Measurements from ENCODE around the gene AMZ1.

AMZ1 gene

DNA sequence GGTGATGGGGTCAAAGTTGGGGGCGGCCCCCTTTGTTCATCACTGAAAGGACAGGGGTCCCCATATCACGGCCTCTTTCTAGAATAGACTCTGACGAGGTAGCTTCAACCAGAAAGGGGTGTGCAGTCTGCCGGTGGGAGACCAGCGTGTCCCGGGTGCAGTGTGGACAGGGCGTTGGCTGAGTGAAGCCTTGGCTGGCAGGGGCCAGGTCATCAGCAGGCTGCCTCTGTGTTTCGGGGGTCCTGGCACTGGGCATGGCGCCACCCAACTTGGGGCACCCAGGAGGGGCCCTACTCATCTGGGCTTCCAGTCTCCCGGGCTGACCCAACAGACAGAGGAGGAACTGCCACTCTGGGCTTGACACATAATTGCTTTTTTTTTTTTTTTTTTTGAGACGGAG lies 3.5 kb upstream of the AMZ1 start:
- Histone ChIP-seq H3K4me2 (ENCODE audit: insufficient read depth, low read length) (no peak overlapping the region), H3K4me3 (ENCODE audit: low read depth in 1 of 2, low read length in 2 of 2) (no peak overlapping the region), H2AFZ (ENCODE audit: low read depth, low read length) (no peak overlapping the region), H3K9me3 (ENCODE audit: insufficient read depth, low read length, severe bottlenecking) (no peaks in the 10 kb centered on the region), H3K79me2 (ENCODE audit: insufficient read depth, low read length) (no peaks in the 10 kb centered on the region), H3K9ac (ENCODE audit: low read depth, low read length) (no peak overlapping the region), H3K27me3 (ENCODE audit: insufficient read depth, low read length, poor library complexity) (no peaks in the 10 kb centered on the region), H4K20me1 (ENCODE audit: insufficient read depth, low read length) (no peaks in the 10 kb centered on the region), H3K27ac (ENCODE audit: low read length) (no peak overlapping the region), H3K36me3 (ENCODE audit: insufficient read depth, low read length) (no peaks in the 10 kb centered on the region), H3K4me1 (ENCODE audit: insufficient read depth, low read length) (no peaks in the 10 kb centered on the region)
- DNase-seq (no peak), ATAC-seq (ENCODE audit: insufficient read depth, low read depth) (no peak)
- TF ChIP-seq EZH2 (IDR thresholded peaks at IDR 0.05; ENCODE audit: borderline replicate concordance, low read depth, low read length, severe bottlenecking) = no peak
- TF ChIP-seq, protein P1, sequence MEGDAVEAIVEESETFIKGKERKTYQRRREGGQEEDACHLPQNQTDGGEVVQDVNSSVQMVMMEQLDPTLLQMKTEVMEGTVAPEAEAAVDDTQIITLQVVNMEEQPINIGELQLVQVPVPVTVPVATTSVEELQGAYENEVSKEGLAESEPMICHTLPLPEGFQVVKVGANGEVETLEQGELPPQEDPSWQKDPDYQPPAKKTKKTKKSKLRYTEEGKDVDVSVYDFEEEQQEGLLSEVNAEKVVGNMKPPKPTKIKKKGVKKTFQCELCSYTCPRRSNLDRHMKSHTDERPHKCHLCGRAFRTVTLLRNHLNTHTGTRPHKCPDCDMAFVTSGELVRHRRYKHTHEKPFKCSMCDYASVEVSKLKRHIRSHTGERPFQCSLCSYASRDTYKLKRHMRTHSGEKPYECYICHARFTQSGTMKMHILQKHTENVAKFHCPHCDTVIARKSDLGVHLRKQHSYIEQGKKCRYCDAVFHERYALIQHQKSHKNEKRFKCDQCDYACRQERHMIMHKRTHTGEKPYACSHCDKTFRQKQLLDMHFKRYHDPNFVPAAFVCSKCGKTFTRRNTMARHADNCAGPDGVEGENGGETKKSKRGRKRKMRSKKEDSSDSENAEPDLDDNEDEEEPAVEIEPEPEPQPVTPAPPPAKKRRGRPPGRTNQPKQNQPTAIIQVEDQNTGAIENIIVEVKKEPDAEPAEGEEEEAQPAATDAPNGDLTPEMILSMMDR (IDR thresholded peaks at IDR 0.05; ENCODE audit: borderline replicate concordance, extremely low read depth, low read length, poor library complexity, severe bottlenecking) = no peak

DNA sequence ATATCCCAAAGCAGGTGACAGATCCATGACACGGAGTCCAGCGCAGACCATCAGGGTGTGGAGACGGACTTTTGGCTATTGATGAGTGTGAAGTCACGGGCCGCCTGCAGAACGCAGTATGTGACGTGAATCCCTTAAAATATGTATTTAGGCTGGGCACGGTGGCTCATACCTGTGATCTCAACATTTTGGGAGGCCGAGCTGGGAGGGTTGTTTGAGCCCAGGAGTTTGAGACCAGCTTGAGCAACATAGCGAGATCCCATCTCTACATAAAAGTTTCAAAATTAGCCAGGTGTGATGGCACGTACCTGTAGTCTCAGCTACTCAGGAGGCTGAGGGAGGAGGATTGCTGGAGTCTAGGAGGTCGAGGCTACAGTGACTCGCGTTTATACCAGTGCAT lies 1.9 kb upstream of the AMZ1 start:
- Histone ChIP-seq H3K4me1 (ENCODE audit: insufficient read depth, low read length) (no peaks in the 10 kb centered on the region), H3K27ac (ENCODE audit: low read length) (no peak overlapping the region), H3K4me3 (ENCODE audit: low read depth in 1 of 2, low read length in 2 of 2) (no peak overlapping the region), H3K36me3 (ENCODE audit: insufficient read depth, low read length) (no peaks in the 10 kb centered on the region), H4K20me1 (ENCODE audit: insufficient read depth, low read length) (no peaks in the 10 kb centered on the region), H3K79me2 (ENCODE audit: insufficient read depth, low read length) (no peaks in the 10 kb centered on the region), H3K27me3 (ENCODE audit: insufficient read depth, low read length, poor library complexity) (no peaks in the 10 kb centered on the region), H3K9me3 (ENCODE audit: insufficient read depth, low read length, severe bottlenecking) (no peaks in the 10 kb centered on the region), H3K4me2 (ENCODE audit: insufficient read depth, low read length) (no peak overlapping the region), H3K9ac (ENCODE audit: low read depth, low read length) (no peak overlapping the region), H2AFZ (ENCODE audit: low read depth, low read length) (no peak overlapping the region)
- DNase-seq (no peak), ATAC-seq (ENCODE audit: insufficient read depth, low read depth) (no peak)
- TF ChIP-seq, protein P1 (IDR thresholded peaks at IDR 0.05; ENCODE audit: borderline replicate concordance, extremely low read depth, low read length, poor library complexity, severe bottlenecking) = no peak
- no peak for TF ChIP-seq EZH2 (IDR thresholded peaks at IDR 0.05; ENCODE audit: borderline replicate concordance, low read depth, low read length, severe bottlenecking)

DNA sequence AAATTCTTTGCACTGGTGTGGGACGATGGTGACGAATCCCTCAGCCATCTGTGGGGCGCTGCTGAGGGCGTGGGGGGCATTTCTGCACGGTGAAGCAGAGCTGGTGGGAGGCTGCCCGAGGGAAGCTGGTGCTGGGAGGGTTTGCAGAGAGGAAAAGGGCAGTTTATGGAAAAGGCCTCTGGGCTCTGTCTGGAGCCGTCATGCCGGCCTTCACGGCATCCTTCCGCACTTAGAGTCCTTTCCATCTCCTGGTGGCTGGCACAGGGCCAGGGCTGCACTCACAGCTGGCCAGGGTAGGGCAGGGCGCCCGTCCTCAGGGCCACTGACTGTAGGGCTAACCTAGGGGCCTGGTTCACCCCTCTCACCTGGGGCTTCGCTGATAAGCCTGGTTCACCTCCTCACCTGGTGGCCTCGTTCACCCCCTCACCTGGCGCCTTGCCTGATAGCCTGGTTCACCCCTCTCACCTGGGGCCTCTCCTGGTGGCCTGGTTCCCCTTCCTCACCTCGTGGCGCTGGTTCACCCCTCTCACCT lies 598 bp upstream of the AMZ1 start:
- Histone ChIP-seq H4K20me1 (ENCODE audit: insufficient read depth, low read length) (no peaks in the 10 kb centered on the region), H3K4me1 (ENCODE audit: insufficient read depth, low read length) (no peaks in the 10 kb centered on the region), H3K36me3 (ENCODE audit: insufficient read depth, low read length) (no peaks in the 10 kb centered on the region), H2AFZ (ENCODE audit: low read depth, low read length) (no peak overlapping the region), H3K9ac (ENCODE audit: low read depth, low read length) (no peak overlapping the region), H3K9me3 (ENCODE audit: insufficient read depth, low read length, severe bottlenecking) (no peaks in the 10 kb centered on the region), H3K4me2 (ENCODE audit: insufficient read depth, low read length) (no peak overlapping the region), H3K27ac (ENCODE audit: low read length) (no peak overlapping the region), H3K27me3 (ENCODE audit: insufficient read depth, low read length, poor library complexity) (no peaks in the 10 kb centered on the region), H3K79me2 (ENCODE audit: insufficient read depth, low read length) (no peaks in the 10 kb centered on the region), H3K4me3 (ENCODE audit: low read depth in 1 of 2, low read length in 2 of 2) (no peak overlapping the region)
- ATAC-seq (ENCODE audit: insufficient read depth, low read depth) = no peak
- TF ChIP-seq, protein P1 (IDR thresholded peaks at IDR 0.05; ENCODE audit: borderline replicate concordance, extremely low read depth, low read length, poor library complexity, severe bottlenecking) = no peak
- no peak for TF ChIP-seq EZH2 (IDR thresholded peaks at IDR 0.05; ENCODE audit: borderline replicate concordance, low read depth, low read length, severe bottlenecking)
- no peak for DNase-seq
